DMS53 treated with DMSO at 0.1 percent for 48 hours (cell line): ENCODE data around the gene RAP2A.
A peak's percentile ranks its signal among the peaks of the same experiment; 100 is the strongest.

Experiments
- DNase-seq: peaks from one replicate; lab custom pipeline; 2025; ENCODE audit not compliant: unreplicated experiment; lab: John Stamatoyannopoulos, UW

Gene RAP2A

GRCh38 chr13:97446448-97446847 lies 12.5 kb downstream of the RAP2A start:
- DNase-seq: no peak

DNA sequence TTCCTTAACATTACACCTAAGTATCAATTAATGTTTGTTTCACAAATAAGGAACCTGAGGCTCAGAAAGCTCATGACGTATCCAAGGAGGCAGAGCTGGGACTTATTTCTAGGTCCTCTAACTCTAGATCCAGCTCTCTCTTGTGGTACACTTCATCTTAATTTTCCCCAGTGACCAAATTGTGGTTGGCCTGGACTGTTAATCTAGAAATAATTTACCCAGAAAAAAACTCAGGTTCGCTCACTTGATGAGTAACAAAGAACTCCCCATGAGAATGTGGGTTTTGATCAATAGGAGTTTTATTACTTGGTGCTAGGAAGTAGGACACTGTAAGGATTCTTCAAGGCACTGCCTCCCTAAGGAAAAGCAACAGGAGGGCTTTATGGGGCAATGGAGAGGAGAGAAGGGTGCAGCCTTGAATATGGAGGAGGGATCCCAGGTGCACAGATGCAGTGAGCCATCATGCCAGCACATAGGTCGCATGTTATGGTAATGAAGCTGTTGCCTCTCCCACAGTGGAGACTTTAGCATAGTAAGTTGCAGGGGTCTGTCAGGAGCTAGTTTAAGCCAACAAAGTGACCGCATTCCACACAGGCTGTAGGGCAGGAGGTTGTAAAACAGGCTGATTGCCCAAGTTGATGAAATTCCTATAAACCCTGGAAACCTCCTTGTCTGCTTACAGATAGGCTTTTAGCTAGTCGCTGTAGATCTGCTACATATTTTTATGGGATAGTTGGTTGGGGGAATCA lies 14.7 kb downstream of the RAP2A start:
- no peak for DNase-seq

- DNase-seq: no peak
Measured at GRCh38 chr13:97454699-97455098, 20.7 kb downstream of the RAP2A start.

GRCh38 chr13:97456047-97456446 lies 22.1 kb downstream of the RAP2A start:
- DNase-seq: no peak

DNA sequence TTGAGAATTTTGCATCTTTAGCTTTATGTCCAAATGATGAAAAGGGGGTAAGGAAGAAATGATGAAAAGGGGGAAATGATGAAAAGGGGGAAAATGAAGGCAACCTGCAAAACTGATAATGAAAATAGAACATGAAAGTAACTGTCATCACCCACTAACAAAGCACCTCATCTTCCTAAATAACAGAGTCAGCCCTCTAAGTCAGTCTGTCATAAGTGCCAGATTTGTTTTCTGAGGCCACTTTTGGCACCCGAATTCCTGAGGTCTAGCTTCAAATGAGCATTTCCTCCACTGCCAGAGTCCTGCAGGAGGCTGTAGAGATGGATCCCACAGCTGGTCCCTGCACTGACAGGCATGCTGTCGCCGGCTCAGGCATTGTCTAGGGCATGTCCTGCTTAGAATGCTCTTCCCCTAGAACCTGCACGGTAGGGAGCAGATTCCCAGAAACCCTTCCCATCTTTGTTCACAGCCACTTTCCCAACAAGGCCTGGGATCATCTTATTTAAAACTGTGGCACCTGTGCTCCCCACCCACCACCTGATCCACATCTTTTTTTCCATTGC lies 25.3 kb downstream of the RAP2A start:
- no peak for DNase-seq

- no peak for DNase-seq
Measured at GRCh38 chr13:97460004-97460775, 26.2 kb downstream of the RAP2A start.

- DNase-seq: no peak
Measured at GRCh38 chr13:97460853-97461252, 26.9 kb downstream of the RAP2A start.

DNA sequence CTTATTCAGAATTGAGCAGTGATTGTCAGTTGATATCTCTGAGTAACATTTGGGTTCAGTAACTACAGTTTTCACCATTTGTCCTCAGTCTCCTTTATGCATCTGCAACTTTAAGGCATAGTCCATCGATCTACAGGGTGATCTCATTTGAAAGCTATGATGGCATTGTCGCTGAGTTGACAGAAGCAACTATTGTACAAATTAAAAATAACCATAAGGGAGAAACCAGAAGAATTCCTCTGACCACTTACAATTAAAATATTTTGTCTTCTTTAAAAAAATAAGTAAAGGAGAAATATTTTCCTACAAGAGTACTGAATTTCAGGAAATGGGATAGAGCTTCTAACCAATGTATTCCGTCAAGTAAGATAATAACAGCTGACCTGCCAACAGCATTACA lies 30.6 kb downstream of the RAP2A start:
- DNase-seq: no peak

DNA sequence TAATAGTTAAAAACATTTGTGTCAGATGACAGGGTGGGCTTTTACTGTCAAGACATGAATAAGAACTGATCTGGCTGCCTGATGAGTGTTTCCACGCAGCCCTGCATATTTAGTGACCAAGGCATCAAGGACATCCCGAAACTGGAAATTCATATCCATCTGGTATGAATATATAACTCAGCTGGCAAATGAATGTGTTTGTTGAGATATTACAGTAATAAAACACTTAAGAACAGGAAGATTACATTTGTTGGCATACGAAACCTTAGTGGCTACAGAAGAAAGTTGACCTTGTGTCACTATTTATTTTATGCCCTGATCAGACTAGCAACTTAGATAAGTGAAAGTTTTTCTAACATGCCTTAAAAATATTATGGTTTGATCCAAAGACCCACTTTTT lies 32.8 kb downstream of the RAP2A start:
- no peak for DNase-seq

- no peak for DNase-seq
Measured at GRCh38 chr13:97468331-97468730, 34.4 kb downstream of the RAP2A start.

GRCh38 chr13:97471711-97472110 lies 37.7 kb downstream of the RAP2A start:
- no peak for DNase-seq

GRCh38 chr13:97474349-97474980 lies 40.5 kb downstream of the RAP2A start:
- DNase-seq: no peak

DNA sequence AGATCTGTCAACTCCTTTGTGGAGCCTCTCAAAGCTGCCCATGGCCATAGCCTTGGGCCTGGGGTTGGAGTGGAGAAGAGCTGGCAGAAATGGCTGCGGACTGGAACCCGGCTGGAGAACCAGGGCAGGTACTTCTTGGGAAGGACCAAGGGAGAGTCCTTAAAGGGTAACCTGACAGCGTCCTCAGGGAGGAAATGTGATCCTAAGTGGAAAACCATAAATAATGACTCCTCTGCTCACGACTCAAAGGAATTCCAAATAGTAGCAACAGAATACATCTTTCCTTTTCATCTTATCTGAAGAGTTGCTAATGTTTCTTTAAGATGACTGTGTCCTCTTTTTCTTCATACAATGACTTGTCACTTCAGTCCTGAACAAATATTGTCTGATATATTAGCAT lies 41.0 kb downstream of the RAP2A start:
- DNase-seq: no peak

DNA sequence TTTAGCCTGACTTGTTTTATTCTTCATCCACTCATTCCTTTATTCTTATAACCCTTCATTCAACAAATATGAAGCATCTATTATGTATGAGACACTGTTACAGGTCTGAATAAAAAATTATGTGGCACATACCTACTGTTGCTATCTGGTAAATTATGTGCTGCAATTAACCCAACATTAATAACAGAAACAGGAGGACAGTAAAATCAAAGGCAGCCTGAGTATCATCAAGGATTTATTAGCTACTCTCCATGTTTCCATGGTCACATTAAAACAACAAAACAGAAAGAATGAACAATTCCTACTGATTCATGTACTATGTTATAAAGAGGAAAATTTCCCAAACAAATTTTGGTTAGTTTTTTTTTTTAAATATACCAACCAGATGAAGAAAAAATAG lies 43.9 kb downstream of the RAP2A start:
- no peak for DNase-seq

- no peak for DNase-seq
Measured at GRCh38 chr13:97478247-97478646, 44.3 kb downstream of the RAP2A start.

- no peak for DNase-seq
Measured at GRCh38 chr13:97483465-97483864, 49.5 kb downstream of the RAP2A start.

GRCh38 chr13:97484301-97484700 lies 50.3 kb downstream of the RAP2A start:
- DNase-seq: no peak

DNA sequence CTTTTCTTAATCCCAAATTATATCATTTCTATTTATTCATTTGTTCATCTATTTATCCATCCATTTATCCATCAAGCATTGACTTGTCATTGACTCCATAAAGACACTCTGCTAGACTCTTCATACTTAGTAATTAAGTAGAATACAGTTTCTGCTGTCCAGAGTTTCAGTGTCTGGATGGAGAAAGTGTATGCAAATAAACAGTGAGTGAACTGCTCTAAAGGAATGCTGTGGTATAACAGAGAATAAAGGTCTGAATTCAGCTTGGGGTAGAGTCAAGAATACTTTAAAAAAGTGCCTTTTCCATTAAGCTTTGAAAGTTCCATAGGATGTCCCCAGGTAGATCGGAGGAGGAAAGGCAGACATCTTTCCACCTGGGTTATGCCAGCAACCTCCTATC lies 51.4 kb downstream of the RAP2A start:
- no peak for DNase-seq

GRCh38 chr13:97490702-97491307 lies 56.8 kb downstream of the RAP2A start:
- DNase-seq: no peak

- peak; percentile 31 for DNase-seq
Measured at GRCh38 chr13:97491452-97491851, 57.5 kb downstream of the RAP2A start.

- peak; percentile 72 for DNase-seq
Measured at GRCh38 chr13:97492257-97492656, 58.3 kb downstream of the RAP2A start.
